HepG2 (cell line): ENCODE data around the gene COL27A1. TPM values are rescaled to one million over a fixed set of nuclear protein-coding genes. Genes with fewer than 3 reads are reported as not detected.
"Not testable (repeated sequence)": the region's sequence is repeated elsewhere in the genome, so short reads cannot be mapped to it uniquely, and the experiment has no call there.

Experiments
- ARID5B ChIP-seq: IDR thresholded peaks from 2 replicates; pipeline ENCODE4 v1.4.0; 2020; ENCODE audit warnings: mild to moderate bottlenecking, missing genetic modification reagents
- ASH2L ChIP-seq: fragments of 300-600, 200-600 bp; sonication (generic); IDR thresholded peaks from 2 replicates; pipeline ENCODE4 v1.7.0; 2017; ENCODE audit warnings: low read depth, mild to moderate bottlenecking, moderate library complexity, mixed read lengths, low read length; ENCODE audit not compliant: insufficient read length
- CEBPB ChIP-seq: IDR thresholded peaks from 2 replicates; pipeline ENCODE4 v1.6.1; 2011; ENCODE audit warnings: low read depth, low read length, improper control_type of control experiment, borderline replicate concordance
- CEBPG ChIP-seq: IDR thresholded peaks from 2 replicates; pipeline ENCODE4 v1.6.1; 2016
- EP300 ChIP-seq, 3 experiments: sonication (generic) in 1 of 3; formaldehyde crosslinking in 1 of 3; IDR thresholded peaks; 2 replicates each; pipeline versions ENCODE4 v1.5.1 to v1.6.1; 2011 to 2020; ENCODE audit warnings: low read depth in 2 of 3, low read length in 2 of 3, borderline replicate concordance in 1 of 3, improper control_type of control experiment in 1 of 3, mild to moderate bottlenecking in 1 of 3, missing genetic modification reagents in 1 of 3, moderate library complexity in 1 of 3
- FOXA3 ChIP-seq: IDR thresholded peaks from 2 replicates; pipeline ENCODE4 v1.6.1; 2016; ENCODE audit warnings: missing genetic modification reagents, missing compliant biosample characterization
- GATAD2A ChIP-seq: IDR thresholded peaks from 2 replicates; pipeline ENCODE4 v1.6.1; 2016
- HIC2 ChIP-seq: sonication (generic); formaldehyde crosslinking; IDR thresholded peaks from 2 replicates; pipeline ENCODE4 v1.9.0; 2022; ENCODE audit warnings: low read depth, missing genetic modification reagents
- HOMEZ ChIP-seq: IDR thresholded peaks from 2 replicates; pipeline ENCODE4 v1.6.1; 2016; ENCODE audit warnings: low read depth
- KDM6A ChIP-seq: IDR thresholded peaks from 2 replicates; pipeline ENCODE4 v1.6.1; 2016; ENCODE audit warnings: low read depth
- MYC ChIP-seq: sonication (generic); formaldehyde crosslinking; IDR thresholded peaks from 2 replicates; pipeline ENCODE4 v1.9.0; 2021; ENCODE audit warnings: missing genetic modification reagents, borderline replicate concordance
- NR2F6 ChIP-seq, 2 experiments: IDR thresholded peaks; 2 replicates each; pipeline ENCODE4 v1.6.1; 2016; ENCODE audit warnings: antibody characterized with exemption in 1 of 2, mild to moderate bottlenecking in 1 of 2
- PAXIP1 ChIP-seq: sonication (generic); formaldehyde crosslinking; conservative IDR thresholded peaks from 2 replicates; pipeline ENCODE4 v1.4.0; 2020; ENCODE audit warnings: mild to moderate bottlenecking, missing genetic modification reagents, moderate library complexity
- RXRA ChIP-seq: sonication (generic); formaldehyde crosslinking; IDR thresholded peaks from 2 replicates; pipeline ENCODE4 v1.5.1; 2020; ENCODE audit warnings: missing genetic modification reagents
- SRF ChIP-seq: IDR thresholded peaks from 2 replicates; pipeline ENCODE4 v1.6.1; 2011; ENCODE audit warnings: mild to moderate bottlenecking, low read depth, low read length, moderate library complexity
- ZBTB7B ChIP-seq: sonication (generic); formaldehyde crosslinking; IDR thresholded peaks from 2 replicates; pipeline ENCODE4 v1.4.0; 2020; ENCODE audit warnings: missing genetic modification reagents
- ZKSCAN8 ChIP-seq: IDR thresholded peaks from 2 replicates; pipeline ENCODE4 v1.6.1; 2016; ENCODE audit warnings: borderline replicate concordance, missing genetic modification reagents, missing compliant biosample characterization
- ZNF143 ChIP-seq: sonication (generic); formaldehyde crosslinking; IDR thresholded peaks from 2 replicates; pipeline ENCODE4 v1.4.0; 2020; ENCODE audit warnings: missing genetic modification reagents
- polyA plus RNA-seq, 8 experiments: library from polyadenylated mRNA; depleted of rRNA in 3 of 8; stranded (reverse) in 7 of 8; unstranded in 1 of 8; fragments of >200 nt; fragmentation: Illumina TruSeq in 4 of 8; extraction: Trizol in 4 of 8; gene quantifications; 2 replicates each; pipeline versions ENCODE4 v1.2.1 to v1.2.3, GENCODE V29; 2011 to 2016; ENCODE audit warnings: low read depth in 4 of 8, missing spikeins in 1 of 8, mixed read lengths in 1 of 8; ENCODE audit not compliant: insufficient read depth in 1 of 8
- total RNA-seq, 5 experiments: library from RNA; depleted of rRNA; stranded (reverse); fragments of >200 nt; fragmentation: Illumina TruSeq; extraction: Trizol; gene quantifications; 2 replicates each; pipeline ENCODE4 v1.2.3, GENCODE V29; 2016; ENCODE audit warnings: low read depth in 1 of 5

COL27A1 gene
- total and polyA plus RNA-seq, 2 of the 13 experiments (the other 11 are each of a cell fraction or from before 2014, with no cell fraction given), result 71.3 to 89.1 TPM

GRCh38 chr9:114328937-114329624 is 173.7 kb downstream of the COL27A1 start (continued):
- TF ChIP-seq HOMEZ (CRISPR knock-in tag) (peak; percentile 66; the same call in 1 of the 2 replicates), HIC2 (CRISPR knock-in tag) (peak; percentile 33; the same call in 1 of the 2 replicates), PAXIP1 (CRISPR knock-in tag) (peak; percentile 86), RXRA (CRISPR knock-in tag) (peak; percentile 53; the same call in 1 of the 2 replicates), KDM6A (CRISPR knock-in tag) (peak; percentile 85), ZNF143 (CRISPR knock-in tag) (peak; percentile 37; the same call in 1 of the 2 replicates), CEBPB (peak; percentile 65), ASH2L (peak; percentile 26), ARID5B (CRISPR knock-in tag) (peak; percentile 54), EP300 (IDR thresholded peaks at IDR 0.05; ENCODE audit: low read depth in 2 of 2, low read length in 2 of 2) (peak in 1 of 2 experiments; percentile 56; a peak in 1 of 4 replicates), FOXA3 (peak; percentile 53), ZKSCAN8 (CRISPR knock-in tag) (0 out of 2 replicates have a peak, but pooled peaks have one; percentile 35), CEBPG (CRISPR knock-in tag) (peak; percentile 77), GATAD2A (CRISPR knock-in tag) (peak; percentile 70), SRF (peak; percentile 44; the same call in 1 of the 2 replicates), NR2F6 (IDR thresholded peaks at IDR 0.05) (peak; percentile 37; the same call in 1 of the 2 replicates), NR2F6 (CRISPR knock-in tag; IDR thresholded peaks at IDR 0.05) (peak; percentile 50; the same call in 1 of the 2 replicates), ZBTB7B (CRISPR knock-in tag) (0 out of 2 replicates have a peak, but pooled peaks have one; percentile 23), MYC (CRISPR knock-in tag) (peak; percentile 12)
- TF ChIP-seq EP300 (CRISPR knock-in tag; IDR thresholded peaks at IDR 0.05; ENCODE audit: borderline replicate concordance), result not testable (repeated sequence)
